HT-29 (cell line): ENCODE data around the gene FAM227B. TPM values are rescaled to one million over a fixed set of nuclear protein-coding genes. Genes with fewer than 3 reads are reported as not detected.
A peak's percentile ranks its signal among the peaks of the same experiment; 100 is the strongest.
"Not testable (repeated sequence)": the region's sequence is repeated elsewhere in the genome, so short reads cannot be mapped to it uniquely, and the experiment has no call there.

Experiments used
- DNase-seq: peaks from one replicate; pipeline ENCODE4 v3.0.0-alpha.2; 2015; ENCODE audit warnings: low spot score
- total RNA-seq: library from RNA; depleted of rRNA; stranded (reverse); fragments of >200 nt; shearing (Covaris generic); gene quantifications from 2 replicates; pipeline ENCODE4 v1.2.3, GENCODE V29; 2014

FAM227B gene
- total RNA-seq, 1 experiment from 2014 or later: not detected

DNA sequence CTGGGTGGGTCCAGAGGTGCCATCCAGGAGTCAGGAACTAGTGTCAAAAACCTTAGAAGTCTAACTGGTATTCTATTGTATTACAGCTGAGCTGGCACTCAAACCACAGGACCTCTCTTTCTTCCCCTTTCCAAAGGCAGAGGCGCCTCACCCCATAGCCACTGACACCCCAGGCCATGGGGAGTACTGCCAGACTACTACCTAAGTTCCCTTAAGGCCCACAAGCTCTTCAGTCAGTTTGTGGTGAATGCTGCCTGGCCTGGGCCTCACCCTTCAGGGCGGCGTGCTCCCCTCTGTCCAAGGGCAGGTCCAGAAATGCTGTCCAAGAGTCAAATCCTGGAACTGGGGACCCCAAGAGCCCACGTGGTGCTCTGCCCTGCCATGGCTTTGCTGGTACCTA, 240.6 kb downstream of the FAM227B start:
- no peak for DNase-seq

DNA sequence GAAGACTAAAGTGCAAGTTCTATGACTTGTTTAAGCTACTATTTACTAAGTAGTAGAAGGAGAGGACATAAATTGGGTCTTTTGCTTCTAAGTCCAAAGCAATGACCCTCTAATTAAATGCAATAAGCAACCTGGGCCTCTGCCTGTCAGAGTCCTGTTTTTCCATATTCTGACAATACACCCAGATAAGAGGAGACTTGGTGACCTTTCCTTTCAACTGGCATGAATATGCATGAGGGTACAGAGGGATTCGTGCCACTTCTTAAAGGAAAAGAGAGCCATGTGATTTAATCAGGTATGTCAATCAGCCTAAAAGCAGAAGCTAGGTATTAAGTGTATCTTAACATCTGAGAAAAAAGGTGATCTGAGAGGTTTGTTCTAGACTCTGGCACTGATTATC, 248.3 kb downstream of the FAM227B start:
- no peak for DNase-seq

DNA sequence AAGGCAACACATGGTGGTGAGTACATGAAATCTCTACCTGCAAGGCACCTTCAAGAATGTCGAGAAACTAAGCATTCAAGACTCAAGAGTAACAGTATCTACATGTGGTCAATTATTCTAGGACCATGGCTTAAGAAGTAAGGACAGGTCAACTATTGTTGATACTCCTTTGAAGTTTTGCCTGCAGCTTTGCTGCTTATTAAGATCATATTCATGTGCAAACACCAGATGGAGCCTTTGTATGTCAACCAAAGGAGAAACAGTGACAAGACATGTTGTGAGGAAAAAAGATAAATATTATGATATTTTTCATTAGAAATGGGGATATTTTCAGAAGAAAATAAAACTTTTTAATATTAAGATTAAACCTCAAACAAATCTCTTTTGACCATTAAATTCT, 249.8 kb downstream of the FAM227B start:
- DNase-seq: peak; percentile 54

DNA sequence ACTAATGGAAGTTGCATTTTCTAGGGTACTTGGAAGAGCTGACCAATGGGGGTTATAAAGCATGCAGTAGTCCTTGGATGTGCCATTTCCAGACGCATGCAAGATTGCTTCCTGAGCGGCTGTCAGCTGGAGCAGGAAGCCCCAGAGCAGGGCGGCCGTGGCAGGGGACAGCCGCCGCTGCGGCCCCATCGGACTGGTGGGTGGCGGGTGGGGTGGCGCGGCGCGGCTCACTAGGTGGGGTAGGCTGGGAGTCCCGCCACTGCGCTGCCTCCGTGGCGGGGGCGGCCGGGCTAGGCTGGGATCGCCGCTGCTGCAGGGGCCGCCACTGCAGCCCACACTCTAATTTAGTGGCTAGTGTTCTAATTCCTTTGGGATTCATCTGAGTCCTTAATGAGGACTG, 254.1 kb downstream of the FAM227B start:
- no peak for DNase-seq

DNA sequence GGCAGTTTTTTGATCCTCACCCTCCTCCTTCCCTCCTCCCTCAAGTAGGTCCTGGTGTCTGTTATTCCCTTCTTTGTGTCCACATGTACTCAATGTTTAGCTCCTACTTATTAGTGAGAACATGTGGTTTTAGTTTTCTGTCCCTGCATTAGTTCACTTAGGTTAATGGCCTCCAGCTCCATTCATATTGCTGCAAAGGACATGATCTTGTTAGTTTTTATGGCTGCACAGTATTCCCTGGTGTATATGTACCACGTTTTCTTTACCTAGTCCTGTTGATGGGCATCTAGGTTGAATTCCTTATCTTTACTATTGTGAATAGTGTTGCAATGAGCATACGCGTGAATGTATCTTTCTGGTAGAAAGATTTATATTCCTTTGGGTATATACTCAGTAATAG, 259.2 kb downstream of the FAM227B start:
- DNase-seq: no peak

DNA sequence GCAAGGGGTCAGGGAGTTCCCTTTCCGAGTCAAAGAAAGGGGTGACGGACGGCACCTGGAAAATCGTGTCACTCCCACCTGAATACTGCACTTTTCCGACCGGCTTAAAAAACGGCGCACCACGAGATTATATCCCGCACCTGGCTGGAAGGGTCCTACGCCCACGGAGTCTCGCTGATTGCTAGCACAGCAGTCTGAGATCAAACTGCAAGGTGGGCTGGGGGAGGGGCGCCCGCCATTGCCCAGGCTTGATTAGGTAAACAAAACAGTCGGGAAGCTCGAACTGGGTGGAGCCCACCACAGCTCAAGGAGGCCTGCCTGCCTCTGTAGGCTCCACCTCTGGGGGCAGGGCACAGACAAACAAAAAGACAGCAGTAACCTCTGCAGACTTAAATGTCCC, 266.2 kb downstream of the FAM227B start:
- not testable (repeated sequence) for DNase-seq

DNA sequence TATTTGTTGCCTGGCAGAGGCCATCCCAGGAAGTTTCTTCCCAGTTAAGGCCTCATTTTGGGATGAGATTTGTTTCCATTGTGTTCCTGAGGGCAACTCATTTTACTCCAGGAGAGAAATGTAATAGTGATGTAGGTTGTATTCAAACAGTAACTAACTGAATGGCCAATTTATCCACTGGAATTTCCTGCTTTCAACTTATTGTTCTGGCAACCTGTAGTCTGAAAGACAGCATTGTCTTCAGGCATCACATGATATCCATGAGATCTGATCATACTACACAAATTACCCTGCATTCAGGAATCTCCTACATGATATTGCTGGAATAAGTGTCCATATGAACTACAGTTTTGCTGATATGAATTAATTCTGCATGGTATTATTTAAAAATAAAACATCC, 277.1 kb downstream of the FAM227B start:
- no peak for DNase-seq

DNA sequence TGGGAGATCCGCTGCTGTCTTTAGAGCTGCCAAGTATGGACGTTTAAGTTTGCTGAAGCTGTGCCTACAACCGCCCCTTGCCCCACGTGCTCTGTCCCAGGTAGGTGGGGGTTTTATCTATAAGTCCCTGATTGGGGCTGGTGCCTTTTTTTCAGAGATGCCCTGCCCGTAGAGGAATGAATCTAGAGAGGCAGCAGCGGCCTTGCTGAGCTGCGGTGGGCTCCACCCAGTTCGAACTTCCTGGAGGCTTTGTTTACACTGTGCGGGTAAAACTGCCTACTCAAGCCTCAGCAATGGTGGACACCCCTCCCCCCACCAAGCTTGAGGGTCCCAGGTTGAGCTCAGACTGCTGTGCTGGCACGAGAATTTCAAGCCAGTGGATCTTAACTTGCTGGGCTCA, 281.0 kb downstream of the FAM227B start:
- no peak for DNase-seq

DNA sequence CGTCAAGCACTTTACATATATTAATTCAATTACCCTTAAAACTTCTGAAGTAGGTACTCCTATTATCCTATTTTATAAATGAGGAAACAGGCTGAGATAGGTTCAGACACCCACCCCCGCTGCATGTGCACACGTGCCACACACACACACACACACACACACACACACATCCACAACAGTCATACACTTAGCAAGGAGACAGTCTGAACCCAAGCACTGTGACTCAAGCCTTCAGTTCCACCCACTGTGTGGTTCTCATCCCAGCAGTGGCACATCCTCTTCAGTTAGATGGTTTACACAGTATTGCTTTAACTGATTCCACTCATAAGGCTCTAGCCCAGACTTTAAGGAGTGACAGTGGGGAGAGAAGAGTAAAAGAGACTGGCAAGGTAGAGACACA, 288.7 kb downstream of the FAM227B start:
- no peak for DNase-seq

DNA sequence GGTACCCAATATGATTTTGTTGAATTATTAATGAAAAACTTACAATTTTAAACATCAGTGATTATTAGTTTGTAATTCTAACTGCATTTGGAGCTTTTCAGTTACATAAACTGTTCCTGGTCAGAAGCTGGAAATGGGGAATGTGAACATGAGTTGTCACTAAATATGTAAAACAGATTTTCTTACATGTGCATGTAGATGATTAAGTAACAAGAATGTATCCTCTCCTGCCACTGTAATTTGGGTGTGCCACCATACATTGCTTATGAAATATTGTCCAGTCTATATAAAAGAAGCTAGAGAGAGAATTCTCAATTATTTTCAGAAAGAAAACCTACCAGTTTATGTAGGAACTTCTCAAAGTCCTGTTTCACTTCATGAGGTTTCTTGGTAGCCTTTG, 289.2 kb downstream of the FAM227B start:
- no peak for DNase-seq

DNA sequence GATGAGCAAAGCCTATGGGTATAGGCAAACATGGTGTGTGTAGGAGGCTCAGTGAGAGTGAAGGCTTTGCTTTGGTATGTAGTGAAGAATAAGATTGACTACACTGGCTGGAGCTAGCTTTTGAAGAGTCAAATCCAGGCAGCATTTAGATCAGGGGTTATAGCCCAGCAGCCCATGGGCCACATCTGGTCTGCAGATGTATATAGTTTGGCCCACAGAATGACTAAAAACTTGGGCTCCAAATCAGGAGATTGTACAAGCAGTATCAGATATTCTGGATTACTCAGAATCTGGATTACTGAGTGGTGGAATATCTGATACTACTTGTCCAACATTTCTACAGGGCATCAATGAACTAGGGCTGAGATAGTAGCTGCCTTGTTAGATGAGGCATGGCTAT, 290.5 kb downstream of the FAM227B start:
- DNase-seq: no peak

DNA sequence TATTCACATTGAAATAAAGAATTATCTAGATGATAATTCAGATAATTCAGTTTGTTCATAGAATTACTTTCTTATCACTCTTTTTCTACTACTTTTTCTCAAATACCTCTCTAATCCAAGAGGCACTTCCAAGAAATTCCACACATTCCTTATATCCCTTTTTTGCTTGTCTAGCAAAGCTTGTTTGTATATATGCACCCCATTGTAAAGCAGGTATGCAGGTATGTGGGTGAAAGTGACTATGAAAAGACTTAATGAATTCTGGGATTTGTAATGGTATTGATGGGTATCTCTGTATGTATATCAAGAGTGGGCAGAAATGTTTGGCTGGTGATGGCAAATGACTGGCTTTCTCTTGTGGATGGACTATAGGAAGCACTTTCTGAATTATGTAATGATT, 291.7 kb downstream of the FAM227B start:
- no peak for DNase-seq

DNA sequence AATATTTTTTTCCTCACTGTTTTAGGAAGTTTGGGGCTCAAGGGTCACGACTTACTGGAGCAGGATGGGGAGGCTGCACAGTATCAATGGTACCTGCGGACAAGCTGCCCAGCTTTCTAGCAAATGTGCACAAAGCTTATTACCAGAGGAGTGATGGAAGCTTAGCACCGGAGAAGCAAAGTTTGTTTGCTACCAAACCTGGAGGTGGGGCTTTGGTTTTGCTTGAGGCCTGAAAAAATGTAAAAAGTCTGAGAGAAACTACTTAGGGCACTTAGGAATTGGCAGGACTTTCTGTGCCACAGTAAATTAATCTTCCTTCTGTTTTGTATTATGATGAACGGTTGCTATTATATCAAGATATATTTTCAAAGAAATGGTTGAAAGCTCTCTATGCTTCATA, 292.7 kb downstream of the FAM227B start:
- DNase-seq: no peak

DNA sequence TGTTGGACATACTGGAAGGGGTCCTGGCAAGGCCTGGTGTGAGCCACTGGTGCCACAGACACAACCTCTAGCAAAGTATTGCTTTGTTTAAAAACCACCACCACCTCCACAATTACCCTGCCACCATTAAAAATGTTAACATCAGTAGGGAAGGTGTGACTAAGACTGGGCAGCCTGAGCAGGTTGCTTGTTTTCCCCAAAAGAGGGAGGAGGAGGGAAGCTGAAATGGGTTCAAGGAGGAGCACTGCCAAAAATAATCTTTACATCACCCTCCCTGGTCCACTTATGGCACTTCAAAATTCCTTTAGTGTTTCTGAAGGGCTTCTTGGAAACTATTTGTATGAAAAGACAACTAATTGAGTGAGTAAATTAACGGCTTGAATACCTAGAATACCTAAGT, 297.4 kb downstream of the FAM227B start:
- no peak for DNase-seq

DNA sequence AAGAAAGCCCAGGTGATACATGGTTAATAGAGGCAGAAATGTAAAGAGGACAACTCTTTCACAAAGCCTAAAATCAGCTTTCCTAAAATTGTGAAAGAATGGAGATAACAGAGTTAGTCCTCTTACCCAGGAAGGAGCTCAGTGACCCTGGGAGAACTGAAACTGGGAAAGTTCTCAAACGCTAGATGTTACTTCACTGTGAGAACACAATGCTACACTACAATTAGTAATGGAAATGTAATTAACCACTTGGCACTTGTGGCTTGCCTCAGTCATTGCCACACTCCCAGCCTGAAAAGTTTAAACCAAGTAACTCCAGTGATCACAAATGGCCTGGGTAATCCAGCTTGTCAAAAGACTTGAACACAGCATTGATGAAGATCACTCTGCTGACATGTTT, 300.3 kb downstream of the FAM227B start:
- no peak for DNase-seq

DNA sequence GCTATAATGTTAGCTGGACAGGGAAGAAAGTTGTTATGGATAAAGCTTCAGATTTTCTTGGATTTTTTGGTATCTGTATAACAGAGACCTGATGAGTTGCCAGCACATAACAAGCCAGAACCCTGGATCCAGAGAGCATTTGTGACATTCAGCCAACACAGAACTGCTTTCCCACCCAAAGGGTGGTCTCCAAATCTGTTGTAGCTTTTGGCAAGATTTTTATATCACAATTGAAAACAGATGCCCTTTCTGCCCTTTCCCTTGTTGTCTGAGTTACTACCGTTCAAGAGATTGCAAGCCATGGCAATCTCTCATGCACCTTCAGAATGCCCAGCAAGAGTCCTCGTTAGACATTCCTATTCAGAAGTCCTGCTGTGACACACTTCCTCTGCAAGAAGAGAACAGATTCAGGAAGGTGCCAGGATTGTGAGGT, 305.2 kb downstream of the FAM227B start:
- DNase-seq: no peak

DNA sequence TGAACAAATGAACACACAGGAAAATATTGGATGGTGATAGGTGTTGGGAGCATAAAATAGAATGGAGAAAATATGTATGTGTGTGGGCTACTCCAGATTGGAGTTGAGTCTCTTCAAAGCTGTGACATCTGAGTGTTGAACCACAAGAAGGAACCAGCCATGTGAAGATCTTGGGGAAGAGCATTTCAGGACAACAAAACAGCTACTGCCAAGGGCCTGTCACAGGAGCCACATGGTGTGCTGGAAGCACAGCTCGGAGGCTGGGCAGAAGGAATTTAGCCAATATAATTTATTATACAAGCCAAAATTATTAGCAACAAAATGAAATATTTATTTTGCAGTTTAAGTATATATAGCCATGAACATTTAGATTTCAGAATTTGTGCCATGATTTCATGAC, 305.9 kb downstream of the FAM227B start:
- no peak for DNase-seq

DNA sequence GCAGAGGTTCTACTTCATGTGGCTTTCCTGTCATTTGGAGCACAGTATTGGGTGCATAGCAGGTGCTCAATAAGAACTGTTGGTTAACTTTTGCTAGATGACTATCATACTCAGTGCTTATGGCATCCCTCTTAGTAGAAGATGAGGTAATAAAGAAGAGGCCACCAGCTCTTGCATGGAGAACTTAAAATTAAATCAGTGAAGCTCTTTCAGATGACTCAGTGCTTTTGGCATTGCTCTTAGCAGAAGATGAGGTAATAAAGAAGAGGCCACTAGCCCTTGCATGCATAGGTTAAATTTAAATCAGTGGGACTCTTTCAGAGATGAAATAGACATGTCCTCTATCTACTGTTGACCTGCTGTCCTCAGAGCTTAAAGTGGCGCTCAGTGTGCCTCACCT, 307.0 kb downstream of the FAM227B start:
- no peak for DNase-seq

DNA sequence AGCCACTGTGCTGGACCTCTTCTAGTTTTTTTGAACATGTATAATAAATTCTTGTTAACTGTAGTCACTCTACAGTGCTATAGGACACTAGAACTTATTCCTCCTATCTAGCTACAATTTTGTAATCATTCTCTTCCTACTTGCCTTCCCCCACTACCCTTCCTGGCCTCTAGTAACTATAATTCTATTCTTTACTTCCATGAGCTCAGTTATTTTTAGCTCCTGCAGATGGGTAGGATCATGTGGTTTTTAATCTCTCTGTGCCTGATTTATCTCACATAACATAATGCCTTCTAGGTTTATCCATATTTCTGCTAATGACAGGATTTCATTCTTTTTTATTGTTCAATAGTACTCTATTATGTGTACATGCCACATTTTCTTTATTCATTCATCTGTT, 310.7 kb downstream of the FAM227B start:
- DNase-seq: no peak

DNA sequence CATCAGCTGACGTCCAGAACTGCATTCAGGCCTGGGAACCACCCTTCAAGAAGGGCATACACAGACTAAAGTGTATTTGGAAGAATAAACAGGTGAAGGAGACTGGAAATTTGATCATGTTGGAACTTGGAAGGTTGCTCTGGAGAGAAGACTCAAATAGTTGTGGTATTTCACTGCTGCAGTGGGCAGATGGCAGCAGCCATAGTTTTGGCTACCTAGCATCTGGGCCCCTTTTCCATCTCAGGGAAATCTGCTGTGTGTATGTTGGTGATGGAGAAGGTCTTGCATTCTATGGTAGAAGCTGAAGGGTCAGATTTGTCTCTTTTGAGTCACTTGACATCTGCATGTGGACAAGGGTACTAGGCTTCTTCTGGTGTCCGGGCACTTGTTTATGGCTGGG, 311.9 kb downstream of the FAM227B start:
- DNase-seq: no peak

DNA sequence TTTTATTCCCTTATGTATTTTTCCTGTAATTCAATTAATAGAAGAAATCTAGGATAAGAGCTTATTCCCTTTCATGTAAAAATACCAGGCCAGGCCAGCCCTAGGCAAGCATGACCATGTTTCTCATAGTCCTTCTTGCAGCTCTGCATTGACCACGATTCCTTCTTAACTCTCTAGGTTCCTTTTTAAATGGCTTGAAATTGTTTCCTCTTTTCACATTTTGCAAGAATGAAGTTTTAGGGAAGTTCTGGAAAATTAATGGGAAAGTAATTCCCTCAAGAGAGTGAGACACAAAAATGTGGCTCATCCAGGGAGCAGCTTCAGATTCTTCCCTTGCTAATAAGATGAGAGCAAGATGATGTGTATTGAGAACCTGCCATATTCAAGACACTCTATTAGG, 314.1 kb downstream of the FAM227B start:
- DNase-seq: no peak

DNA sequence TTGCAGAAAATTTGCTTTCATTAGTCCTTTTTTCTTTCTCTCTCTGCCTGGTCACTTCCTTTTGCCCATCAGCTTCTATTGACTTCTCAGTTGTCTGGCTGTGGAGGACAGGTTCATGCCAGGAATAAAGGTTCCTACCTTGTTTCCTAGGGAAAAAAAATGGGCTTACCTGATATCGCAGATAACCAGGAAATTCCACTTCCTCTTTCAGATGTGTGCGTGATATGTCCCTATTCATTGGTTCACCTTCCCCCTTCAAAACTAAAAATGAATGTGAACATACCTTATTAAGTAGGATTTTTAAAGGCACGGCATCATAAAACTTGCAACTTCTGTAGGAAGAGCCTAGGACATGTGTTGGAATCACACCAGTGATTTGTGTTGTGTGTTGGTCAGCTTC, 317.6 kb downstream of the FAM227B start:
- no peak for DNase-seq

DNA sequence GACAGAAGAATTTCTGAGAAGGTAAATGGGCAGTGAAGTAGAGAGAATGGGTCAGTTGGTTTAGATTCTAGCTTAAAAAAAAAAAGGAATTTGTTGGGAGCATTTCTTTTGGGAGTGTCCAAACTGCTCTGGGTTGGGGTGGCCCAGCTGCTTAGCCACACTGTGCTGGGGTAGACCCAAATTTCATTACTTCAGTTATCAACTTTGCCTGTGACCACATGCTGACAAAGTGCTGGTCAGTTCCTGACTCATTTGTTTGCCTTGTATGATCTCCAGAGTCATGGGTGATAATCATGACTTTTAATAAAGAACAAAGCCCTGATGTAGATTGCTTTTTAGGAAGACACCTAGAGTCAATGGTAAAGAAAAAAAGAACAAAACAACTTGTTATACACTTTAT, 319.1 kb downstream of the FAM227B start:
- DNase-seq: no peak

DNA sequence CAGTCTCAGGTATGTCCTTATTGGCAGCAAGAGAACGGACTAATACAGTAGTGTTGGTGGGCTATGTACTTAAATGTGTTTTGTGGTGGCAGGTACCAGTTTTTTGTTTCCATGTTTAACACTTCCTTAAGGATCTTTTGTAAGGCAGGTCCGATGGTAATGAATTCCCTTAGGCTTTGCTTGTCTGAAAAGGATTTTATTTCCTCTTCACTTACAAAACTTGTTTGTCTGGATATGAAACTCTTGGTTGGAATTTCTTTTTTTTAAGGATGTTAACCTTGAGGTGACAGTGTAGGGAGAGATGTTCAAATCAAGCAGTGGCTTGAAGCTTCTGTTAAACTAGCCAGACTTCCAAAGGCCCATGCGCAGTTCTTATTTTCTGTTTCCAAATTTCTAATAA, 319.8 kb downstream of the FAM227B start:
- DNase-seq: no peak

DNA sequence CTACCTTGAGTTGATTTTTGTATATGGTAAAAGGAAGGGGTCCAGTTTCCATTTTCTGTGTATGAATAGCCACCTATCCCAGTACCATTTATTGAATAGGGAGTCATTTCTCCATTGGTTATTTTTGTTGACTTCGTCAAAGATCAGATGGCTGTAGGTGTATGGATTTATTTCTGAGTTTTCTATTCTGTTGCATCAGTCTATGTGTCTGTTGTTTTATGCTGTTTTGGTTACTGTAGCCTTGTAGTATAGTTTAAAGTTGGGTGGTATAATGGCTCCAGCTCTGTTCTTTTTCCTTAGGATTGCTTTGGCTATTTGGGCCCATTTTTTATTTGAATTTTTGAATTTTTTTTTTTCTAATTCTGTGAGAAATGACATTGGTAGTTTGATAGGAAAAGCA, 323.0 kb downstream of the FAM227B start:
- DNase-seq: no peak
